ENCODE results near the gene MCUB.

GRCh38 chr4:109609431-109609830 lies 49.4 kb downstream of the MCUB start:
- TF ChIP-seq POLR2A (IDR thresholded peaks at IDR 0.05) (no peak), CTCF (IDR thresholded peaks at IDR 0.05) (no peak)

Data from testis (tissue), 2 donors.